22Rv1 (cell line): ENCODE results near the gene DHPS.

ENCODE experiments used
- CTCF ChIP-seq: fragments of 450-650 bp; IDR thresholded peaks from 2 replicates; pipeline ENCODE4 v1.5.1; 2017; ENCODE audit warnings: mild to moderate bottlenecking
- ZFX ChIP-seq: fragments of 450-650 bp; IDR thresholded peaks from 2 replicates; pipeline ENCODE4 v1.6.1; 2017; ENCODE audit warnings: antibody characterized with exemption, borderline replicate concordance

GRCh38 chr19:12731337-12731736 lies 49.7 kb upstream of the DHPS start:
- no peak for TF ChIP-seq CTCF
- no peak for TF ChIP-seq ZFX
